ENCODE data around the gene OSBP.
A peak's percentile ranks its signal among the peaks of the same experiment; 100 is the strongest.

OSBP gene

DNA sequence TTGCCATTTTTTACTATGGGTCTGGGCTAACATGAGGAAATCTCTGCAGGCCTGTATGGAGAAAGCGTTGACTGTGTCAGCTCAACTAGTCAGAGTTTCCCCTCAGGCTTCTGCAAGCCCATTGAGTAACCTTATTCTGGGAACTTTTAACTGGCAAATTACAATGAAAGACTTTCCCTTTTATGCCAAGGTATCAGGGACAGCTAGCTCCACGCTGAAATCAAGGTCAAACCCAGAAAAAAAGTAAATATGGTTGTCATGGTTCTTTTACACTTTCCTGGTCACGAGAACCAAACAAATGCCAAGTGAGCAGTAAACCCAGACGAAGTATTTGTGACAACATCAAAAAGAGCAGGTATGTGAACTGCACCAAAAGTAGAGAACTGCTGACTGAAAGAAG, 13.8 kb downstream of the OSBP start:
- no peak for FAIRE-seq

DNA sequence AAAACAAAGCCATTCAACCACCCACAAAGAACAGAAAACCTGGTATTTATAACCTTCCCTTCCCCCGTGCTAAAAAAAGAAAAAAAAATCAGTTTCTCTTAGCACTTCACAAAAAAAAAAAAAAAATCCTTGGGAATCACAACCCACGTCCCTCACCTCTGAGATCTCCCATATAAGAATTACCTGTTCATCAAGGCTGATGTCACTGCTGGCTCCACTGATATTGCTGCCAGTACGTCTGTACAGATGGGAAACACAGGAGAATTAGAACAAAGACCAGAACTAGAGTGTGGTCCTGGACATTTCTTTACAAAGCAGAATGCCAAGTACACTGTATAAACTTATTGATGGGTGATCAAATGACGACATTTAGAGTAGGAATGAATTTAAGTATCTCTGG, 14.9 kb downstream of the OSBP start:
- no peak for FAIRE-seq

DNA sequence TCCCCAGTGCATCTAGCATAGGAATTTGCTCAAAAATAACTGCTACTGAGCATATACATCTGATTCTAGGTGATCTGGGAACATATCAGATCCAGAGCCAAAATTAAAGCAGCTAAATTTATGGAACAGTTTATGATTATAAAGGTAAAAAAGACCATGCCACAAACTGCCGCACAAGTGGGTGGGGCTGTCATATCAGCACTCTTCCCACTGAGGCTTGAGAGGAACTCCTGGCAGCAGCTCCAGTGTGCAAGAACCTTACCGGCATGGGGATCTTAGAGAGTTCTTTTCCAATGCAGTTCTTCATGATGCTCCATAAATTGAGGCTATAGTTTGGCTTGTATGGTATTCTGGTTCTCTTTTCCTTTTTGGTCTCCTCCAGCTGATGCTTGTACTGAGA, 15.3 kb downstream of the OSBP start:
- FAIRE-seq, result no peak

DNA sequence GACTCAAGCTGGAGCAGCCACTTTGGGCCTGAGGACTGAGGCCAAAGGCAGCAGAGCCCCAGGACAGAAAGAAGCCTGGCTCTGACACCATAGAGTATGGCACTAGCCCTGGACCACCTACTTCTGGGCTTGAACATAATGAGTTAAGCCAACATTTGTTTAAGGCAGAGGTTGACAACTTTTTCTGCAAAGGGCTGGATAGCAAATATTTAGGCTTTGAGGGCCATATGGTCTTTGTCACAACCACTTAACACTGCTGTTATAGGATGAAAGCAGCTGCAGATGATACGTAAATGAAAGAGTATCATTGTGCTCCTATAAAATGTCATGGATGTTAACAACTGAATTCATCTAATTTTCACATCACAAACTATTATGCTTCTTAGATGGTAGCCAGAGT, 16.6 kb downstream of the OSBP start:
- no peak for FAIRE-seq

DNA sequence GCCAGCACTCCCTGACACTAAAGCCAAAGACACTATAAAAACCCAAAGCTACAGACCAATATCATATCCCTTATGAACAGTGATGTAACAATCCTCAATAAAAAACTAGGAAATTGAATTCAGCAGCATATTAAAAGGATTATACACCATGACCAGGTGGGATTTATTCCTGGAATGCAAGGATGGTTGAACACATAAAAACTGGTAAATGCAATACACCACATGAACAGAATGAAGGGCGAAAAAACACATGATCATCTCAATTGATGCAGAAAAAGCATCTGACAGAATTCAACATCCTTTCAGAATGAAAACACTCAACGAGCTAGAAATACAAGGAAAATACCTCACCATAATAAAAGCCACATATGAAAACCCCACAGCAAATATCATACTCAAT, 31.3 kb downstream of the OSBP start:
- FAIRE-seq, result no peak

DNA sequence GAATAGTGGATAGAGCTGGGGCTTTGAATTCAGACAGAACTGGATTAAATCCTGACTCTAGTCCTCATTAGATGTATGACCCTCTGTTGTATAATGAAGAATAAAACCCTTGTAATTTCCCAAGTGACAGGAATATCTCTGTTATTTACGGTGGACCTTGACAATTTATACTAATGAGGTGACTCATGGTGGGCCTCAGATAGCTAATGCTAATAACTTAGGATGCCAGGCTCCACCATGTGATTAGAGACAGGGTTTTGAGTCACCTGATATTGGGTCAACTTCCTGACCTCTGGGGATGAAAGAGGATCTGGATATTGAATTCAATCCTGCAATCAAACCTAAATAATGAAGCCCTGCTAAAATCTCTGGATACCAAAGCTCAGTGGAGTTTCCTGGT, 33.6 kb downstream of the OSBP start:
- FAIRE-seq, result no peak

DNA sequence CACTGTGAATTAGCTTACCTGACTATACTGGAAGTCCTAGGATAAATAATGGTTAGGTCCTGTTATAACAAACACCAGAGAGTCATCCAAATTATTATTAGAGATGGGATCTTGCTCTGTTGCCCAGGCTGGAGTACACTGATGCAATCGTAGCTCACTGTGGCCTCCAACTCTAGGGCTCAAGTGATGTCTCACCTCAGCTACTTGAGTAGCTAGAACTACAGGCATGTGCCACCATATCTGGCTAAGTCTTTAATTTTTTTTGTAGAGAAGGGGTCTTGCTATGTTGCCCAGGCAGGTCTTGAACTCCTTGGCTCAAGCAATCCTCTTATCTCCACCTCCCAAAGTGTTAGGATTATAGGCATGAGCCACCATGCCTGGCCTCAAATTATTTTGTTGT, 37.2 kb downstream of the OSBP start:
- FAIRE-seq, result no peak

DNA sequence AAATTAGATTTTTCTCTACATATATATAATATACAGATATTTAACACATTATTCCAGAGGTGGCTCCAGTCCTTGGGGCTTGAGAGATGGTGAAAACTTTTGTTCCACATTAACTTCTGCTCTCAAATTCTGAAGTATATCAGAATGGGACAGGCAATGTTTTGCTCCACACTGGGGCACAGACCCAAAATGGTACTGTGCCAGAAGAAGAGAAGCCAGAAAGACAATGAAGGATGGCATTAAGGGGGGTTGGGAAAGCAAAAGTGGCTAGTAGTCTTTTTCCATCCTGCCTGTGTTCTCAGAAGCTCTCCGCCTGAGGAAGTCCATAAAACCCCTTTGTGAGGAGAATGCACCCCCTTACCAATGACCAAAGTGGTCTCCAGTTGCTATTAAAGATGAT, 40.1 kb downstream of the OSBP start:
- no peak for FAIRE-seq

DNA sequence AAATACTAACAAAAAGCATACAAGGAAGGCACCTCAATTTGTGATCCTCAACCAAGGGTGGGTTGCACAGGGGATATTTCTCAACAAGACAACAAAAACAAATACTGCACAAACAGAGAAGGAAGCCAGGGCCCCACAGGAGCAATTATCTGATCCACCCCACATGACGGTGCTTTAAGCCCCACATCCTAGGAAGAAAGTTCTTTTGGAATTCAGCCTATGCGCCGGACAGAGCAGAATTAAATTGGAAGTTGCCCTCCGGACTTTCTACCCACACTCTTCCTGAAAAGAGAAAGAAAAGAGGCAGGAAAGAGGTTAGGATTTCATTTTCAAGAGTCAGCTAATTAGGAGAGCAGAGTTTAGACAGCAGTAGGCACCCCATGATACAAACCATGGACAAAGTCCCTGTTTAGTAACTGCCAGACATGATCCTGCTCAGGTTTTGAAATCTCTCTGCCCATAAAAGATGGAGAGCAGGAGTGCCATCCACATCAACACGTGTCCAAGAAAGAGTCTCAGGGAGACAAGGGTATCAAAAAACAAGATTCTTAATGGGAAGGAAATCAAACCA, 40.6 kb downstream of the OSBP start:
- no peak for FAIRE-seq

DNA sequence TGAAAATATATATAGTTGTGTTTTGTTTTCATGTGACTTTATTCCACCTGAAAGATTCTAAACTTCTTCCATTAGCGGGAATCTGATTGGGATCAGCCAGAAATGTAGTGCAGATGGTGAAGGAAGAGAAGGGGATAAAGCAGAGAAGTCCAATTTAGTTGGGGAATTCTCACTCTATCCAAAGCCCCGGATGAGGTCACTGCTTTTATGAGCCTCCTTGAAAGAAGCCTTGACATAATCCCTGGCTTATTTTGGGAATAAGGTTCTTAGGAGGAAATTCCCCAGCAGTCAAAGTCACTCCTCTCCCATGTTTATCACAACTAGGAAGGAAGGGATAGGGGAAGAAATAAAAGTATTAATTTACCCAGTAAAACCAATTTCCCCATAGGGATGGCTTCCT, 41.1 kb downstream of the OSBP start:
- no peak for FAIRE-seq

DNA sequence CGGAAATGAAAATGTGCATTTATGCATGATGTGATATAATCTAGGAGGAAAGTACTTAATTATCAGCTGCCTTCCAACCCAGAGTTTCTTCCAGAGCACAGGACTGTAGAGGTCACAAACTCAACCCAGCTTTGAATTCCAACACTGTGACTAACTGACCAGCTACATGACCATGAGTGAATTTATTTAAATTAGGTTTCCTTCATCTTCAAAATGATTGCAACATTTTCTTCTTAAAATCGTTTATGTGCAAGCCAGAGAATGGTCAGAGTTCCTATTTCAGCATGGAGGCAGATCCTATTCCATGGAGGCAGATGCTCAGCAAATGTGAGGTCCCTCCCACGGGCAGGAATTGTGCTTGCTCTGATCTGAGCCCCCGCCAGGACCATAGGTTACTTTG, 42.4 kb downstream of the OSBP start:
- FAIRE-seq, result no peak

DNA sequence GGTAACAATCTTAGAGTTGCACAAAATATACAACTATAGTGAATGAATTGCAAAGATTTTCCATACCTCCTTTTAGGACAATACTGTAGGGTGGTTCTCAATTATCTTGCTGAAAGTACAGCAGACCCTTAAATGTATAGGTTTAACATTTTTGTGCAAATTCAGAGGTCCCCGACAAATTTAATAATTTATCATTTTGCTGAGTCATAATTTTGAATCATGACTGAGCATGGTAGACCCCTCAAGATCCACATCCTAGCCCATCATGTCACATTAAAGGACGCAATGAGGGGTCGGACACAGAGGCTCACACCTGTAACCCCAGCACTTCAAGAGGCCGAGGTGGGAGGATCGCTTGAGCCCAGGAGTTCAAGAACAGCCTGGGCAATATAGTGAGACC, 43.5 kb downstream of the OSBP start:
- FAIRE-seq, result no peak

DNA sequence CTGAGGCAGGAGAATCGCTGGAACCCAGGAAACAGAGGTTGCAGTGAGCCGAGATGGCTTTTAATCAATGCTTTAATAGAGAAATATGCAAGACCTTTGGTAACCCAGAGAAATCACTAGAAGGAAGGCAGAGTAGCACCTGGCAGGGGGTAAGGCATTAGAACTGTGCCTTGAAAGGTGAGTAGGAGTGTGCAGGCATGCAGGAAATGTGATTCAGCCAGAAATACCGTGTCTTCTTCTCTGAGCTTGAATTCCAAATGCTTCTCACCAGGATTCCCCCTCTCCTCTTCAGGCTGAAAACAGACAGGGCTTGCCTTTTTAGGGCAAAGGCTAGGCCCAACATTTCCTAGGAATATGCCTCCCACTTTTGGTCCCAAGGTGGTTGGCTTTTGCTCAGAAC, 53.3 kb downstream of the OSBP start:
- FAIRE-seq, result no peak

DNA sequence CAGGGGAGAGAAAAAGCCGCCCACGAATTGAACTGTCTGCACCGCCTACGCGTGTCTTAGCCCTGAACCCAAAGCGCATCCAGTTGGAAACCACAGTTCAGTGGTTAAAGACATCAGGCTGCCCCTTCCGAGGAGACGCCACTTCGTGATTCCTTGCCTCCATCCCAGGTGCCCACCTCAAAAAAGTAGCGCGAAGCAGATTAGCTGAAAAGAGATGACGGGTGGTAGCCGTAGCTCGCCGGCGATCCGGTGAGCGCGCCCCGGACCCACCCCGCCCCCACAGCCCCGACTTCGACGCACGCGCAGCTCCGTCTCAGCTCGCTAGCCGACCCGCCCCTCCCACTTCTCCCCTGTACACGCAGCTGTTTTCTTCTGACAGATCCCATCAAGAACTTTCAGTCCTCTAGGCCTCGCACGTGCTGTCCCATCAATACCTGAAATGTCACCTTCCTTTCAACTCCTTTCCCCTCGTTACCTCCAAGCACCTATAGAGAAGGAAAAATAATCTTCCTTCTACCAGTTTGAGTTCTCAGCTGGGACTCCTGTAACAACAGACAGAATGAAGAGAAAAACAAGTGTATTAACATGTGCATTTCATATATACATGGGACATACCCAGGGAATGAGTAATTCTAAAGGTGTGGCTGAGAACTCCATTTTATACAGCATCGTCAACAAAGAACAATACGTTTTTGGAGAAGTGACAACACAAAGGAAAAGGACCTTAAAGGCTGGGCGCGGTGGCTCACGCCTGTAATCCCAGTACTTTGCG, 54.7 kb downstream of the OSBP start:
- FAIRE-seq, result no peak

DNA sequence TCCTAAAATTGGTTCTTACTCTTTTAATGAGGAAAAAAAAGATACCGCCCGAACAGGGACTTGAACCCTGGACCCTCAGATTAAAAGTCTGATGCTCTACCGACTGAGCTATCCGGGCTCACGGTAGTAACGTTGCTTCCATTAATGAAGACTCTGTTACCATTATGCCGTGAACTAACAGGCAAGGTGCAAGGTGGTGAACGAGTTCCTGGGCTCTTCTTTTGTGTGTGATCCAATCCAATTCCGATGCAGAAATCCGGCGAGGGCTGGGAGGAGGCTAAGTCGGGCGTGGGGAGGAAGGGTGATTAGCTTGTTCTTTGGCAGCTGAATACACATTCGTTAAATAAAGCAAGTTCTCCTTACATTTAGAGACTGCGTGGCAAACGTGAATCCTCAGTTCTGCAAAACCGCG, 55.3 kb downstream of the OSBP start:
- no peak for FAIRE-seq

DNA sequence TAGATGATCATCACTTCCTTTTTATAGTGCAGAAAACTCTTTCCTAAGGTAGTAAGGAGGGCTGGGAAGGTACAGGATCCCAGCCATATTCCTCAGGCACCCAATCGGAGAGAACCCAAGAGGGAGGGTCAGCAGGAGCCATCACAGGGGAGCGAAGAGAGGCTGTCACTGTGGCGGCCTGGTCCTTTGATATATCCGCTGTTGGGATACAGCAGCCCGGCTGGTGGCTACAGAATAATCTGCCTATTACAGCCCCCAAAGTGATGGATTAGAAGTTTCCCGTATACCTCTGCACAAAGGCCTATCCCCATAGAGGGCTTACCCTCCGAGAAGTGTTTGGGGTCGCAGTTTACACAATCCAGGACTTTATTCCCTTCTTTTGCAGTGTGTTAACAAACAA, 55.7 kb downstream of the OSBP start:
- no peak for FAIRE-seq

DNA sequence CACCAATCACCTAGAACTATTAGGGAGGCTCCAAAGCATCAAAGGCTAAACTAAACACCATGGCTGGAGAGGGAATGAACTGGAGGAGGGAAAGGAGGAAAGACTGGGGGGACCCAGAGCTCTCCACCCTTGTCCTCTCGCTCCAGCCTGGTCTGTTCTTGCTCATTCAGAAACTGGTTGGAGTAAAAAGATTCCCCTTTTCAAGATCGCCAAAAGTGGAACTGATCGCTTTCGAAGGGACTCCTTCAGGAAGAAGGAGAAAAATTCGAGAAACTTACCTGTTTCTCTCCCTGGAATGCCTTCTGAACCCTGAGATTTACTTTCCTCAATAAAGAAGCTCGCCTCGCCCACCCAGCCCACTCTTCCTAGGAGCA, 57.3 kb downstream of the OSBP start:
- no peak for FAIRE-seq

DNA sequence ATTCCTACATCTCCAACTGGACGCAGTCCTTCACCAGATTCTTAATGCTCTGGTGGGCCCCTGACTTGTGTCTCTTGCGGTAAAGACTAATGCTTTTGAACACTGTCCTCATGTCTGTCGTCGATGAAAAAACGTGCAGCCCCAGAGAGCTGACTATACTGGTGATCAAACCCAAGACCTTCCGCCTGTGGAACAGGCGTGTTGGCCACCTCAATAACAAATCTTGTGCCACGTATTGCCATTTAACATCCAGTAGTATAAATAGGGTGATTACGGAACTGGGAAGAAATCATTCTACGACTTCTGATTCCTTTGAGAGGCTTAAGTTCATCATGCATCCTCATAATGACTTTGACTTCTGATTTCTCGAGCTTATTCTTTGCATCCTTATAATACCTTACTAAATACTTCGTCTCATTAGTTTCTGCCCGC, 58.6 kb downstream of the OSBP start:
- FAIRE-seq, result no peak

DNA sequence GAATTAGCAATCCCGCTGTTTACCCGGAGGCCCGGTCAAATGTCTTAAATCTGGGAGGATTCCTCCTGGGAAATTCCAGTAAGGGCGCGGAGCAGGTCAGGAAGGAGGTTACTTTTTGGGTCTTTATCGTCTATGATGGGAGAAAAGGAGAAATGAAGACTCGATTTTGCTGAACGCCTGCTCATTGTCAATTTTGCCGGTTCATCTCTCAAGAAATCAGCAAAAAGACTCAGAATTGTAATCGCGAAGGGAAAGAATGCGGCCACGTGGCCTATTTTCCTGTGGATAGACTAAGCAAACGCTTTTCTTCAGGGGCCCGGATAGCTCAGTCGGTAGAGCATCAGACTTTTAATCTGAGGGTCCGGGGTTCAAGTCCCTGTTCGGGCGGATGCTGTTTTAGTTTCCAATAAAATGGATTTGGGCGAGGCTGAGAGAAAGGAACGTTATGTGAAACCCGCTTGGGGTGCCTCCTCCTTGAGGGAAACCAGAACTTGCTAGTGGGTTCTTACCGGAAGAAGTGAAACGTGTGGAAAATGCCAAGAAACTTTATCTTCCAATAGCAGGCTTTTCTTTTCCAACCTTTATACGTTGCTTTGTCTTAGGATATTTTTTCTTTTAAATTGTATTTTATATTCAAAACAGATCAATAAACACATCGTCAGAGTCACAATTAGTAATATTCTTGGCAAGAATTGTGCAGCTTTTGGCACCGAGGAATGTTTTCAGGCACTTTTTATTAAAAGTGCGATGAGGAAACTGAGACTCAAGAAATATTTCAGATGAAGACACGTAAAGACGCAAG, 59.3 kb downstream of the OSBP start:
- peak; percentile 91 for FAIRE-seq

DNA sequence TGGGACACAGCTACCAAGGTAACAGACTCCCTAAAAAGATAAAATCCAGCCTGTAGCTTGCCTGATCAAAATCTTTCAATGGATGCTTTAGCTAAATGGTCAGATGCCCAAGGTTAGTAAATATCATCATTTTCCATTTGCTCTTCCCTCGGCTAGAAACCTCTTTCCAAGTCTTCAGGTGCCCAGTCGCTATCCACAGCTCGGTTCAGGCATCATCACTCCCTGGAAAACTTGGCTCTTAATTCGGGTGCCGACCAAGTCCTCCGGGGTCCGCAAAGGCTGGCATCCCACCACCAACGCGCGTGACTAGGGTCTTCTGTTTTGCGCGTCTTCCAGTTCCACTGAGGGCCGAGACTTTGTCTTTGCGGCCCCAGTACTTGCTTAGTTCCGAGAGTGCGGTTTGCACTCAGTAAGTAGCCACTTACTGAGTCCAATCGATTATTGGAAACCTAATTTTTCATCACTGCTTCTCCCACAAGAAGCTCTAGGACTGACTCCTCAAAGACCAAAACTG, 59.9 kb downstream of the OSBP start:
- FAIRE-seq, result no peak

DNA sequence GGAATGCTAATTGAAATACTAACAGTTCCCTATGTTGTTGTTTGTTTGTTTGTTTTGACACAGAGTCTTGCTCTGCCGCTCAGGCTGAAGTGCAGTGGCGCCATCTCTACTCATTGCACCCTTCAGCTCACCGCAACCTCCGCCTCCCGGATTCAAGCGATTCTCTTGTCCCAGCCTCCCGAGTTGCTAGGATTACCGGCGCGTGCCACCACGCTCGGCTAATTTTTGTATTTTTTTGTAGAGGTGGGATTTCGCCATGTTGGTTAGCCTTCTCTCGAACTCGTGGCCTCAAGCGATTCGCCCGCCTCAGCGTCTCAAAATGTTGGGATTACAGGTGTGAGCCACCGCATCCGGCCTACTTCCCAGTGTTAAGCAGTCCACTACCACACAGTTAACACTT, 62.3 kb downstream of the OSBP start:
- FAIRE-seq, result no peak

DNA sequence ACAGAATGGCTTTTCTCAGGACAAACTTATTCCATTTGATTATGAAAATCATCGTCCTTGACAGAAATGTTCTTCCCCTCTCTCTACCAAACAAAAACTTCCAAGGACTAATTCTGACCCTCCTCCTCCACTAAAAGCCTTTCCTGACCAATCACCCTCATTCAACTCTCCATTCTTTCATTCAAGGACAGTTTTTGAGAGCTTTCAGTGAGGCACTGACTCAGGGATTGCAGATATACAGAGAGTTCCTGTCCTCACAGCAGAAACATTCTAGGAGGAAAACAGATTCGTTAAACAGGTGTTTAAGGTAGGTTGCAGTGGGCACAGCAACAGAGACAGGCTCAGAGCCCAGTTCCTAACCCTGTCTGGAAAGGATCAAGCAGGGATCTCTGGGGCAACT, 62.7 kb downstream of the OSBP start:
- FAIRE-seq, result no peak

DNA sequence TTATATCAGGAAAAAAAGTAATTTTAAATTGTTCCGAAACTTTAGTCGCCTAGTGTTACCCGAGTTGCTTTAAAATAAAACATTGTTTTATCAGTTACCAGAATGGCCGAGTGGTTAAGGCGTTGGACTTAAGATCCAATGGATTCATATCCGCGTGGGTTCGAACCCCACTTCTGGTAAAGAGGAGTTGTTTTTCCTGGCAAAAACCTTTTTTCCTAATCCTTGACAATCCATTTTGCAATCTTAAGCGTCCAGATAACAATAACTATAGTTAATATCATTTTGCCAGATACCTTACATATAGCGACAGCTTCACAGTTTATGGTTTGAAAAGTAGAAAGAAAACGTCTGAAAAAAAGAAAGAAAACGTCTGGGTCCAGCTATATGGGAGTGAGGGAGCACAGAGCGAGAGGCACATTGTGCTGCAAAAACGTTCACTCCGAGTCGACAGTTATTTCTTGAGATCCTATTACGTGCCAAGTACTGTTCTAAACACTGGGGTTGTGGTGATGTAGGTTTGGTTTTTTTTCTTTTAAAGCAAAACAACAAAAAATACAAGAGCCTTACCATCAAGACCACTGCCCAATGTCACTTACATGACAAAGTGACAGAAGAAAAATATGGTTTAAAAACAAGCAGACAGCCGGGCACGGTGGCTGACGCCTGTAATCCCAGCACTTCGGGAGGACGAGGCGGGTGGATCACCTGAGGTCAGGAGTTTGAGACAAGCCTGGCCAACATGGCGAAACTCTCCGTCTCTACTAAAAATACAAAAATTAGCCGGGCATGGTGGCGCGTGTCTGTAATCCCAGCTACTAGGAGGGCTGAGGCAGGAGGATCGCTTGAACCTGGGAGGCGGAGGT, 63.7 kb downstream of the OSBP start:
- FAIRE-seq, result no peak
